Measurements from ENCODE around the gene CD300LD.

GRCh38 chr17:74532115-74532514 lies 60.0 kb downstream of the CD300LD start:
- TF ChIP-seq CTCF (IDR thresholded peaks at IDR 0.05) (no peak), POLR2AphosphoS5 (IDR thresholded peaks at IDR 0.05) (peak in 1 of 2 donors; percentile 68), EP300 (IDR thresholded peaks at IDR 0.05) (no peak), POLR2A (IDR thresholded peaks at IDR 0.05; ENCODE audit: low read depth) (no peak)
